HG03066 (cell line): ENCODE measurements around the gene EMILIN1.
"Not testable (repeated sequence)": the region's sequence is repeated elsewhere in the genome, so short reads cannot be mapped to it uniquely, and the experiment has no call there.

Experiments
- ATAC-seq: cut with Tn5 transposase; IDR thresholded peaks from one replicate; pipeline ENCODE4 v1.9.1; 2021; ENCODE audit warnings: low read depth; ENCODE audit not compliant: unreplicated experiment

The EMILIN1 gene

DNA sequence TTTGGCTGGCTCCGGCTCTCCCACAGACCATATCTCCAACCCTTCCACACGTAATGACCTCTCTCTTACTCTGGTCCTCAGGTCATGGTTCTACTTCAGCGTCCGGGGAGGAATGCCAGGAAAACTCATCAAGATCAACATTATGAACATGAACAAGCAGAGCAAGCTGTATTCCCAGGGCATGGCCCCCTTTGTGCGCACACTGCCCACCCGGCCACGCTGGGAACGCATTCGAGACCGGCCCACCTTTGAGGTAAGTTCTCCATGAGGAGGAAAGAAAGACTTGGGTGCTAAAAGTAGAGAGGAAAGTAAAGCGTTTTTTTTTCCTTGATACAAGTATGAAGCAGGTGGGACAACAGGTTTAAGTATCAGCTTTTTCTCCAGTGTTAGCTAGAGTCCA lies 25.1 kb upstream of the EMILIN1 start:
- no peak for ATAC-seq

DNA sequence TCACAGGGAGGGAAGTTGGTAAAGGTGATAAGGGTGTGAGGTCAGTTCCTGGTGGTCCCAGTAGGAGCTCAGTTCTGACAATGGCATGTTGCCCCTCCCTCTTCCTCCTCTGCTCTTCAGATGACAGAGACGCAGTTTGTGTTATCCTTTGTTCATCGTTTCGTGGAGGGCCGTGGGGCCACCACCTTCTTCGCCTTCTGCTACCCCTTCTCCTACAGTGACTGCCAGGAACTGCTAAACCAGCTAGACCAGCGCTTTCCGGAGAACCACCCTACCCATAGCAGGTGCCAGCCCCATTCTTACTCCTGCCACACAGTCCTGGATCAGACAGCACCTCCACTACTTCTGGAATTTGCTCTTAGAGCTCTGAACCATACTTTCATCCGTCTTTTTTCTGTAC lies 24.6 kb upstream of the EMILIN1 start:
- no peak for ATAC-seq

DNA sequence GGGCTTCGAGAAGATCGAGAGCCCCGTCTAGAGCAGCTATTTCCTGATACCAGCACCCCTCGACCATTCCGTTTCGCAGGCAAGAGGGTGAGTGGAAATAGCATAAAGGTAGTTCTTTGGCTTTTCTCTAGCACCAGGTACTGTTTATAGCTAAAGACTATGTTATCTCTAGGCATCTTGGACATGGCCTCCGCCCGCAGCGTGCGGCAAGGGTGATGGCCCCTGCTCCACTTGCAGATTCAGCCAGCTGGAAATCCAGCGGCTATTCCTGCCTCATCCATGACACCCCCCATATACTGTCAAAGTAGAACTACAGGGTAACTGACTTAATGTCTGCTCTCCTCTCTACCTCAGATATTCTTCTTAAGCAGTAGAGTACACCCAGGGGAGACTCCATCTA lies 23.7 kb upstream of the EMILIN1 start:
- ATAC-seq: no peak

DNA sequence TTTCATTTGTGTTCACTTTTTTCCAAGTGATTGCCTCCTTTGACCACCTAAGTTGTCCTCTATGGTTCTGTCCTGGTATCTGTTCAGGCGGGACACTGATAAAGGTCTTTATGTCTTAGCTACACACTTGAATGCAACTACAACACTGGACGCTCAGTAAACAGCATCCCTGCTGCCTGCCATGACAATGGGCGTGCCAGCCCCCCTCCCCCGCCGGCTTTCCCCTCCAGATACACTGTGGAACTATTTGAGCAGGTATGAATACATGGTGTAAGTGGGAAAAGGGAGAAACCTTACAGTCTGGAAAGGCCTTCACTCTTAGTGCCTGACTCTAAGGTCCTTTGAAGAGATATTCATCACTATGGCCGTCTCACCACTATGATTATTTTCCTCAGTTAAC lies 21.2 kb upstream of the EMILIN1 start:
- ATAC-seq: no peak

DNA sequence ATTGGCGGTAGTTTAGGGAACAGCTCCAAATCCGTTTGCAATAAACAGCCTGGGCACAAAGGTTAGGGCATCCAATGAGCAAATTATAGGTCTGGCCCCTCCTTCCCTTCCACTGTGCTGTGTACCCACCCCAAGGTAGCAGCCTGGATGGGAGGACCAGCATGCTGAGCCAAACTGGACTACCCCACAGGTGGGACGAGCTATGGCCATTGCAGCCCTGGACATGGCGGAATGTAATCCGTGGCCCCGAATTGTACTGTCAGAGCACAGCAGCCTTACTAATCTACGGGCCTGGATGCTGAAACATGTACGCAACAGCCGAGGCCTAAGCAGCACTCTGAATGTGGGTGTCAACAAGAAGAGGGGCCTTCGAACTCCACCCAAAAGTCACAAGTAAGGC lies 20.2 kb upstream of the EMILIN1 start:
- ATAC-seq: no peak

DNA sequence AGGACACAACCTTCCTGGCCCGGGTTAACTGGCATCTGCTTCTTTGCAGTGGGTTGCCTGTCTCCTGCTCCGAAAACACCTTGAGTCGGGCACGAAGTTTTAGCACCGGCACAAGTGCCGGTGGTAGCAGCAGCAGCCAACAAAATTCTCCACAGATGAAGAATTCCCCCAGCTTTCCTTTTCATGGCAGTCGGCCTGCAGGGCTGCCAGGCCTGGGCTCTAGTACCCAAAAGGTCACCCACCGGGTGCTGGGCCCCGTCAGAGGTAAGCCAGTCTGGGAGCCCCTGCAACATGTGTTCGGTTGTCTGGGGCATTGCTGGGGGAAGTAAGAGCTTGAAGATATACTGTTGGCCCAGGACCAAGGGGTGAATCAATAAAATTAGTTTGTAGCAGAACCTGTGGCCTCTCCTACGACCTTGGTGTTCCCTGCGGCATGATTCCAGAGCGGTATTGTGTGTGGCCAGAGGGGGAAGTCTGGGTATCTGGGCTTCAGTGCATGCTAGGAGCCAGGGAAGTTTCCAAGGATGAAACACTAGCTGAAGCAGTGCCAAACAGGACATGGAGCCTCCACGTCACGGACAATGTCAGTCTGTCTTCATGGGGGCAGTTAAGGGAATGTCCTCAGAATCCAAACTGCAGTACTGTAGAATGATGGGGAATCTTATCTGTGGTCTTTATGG lies 19.1 kb upstream of the EMILIN1 start:
- ATAC-seq: no peak

DNA sequence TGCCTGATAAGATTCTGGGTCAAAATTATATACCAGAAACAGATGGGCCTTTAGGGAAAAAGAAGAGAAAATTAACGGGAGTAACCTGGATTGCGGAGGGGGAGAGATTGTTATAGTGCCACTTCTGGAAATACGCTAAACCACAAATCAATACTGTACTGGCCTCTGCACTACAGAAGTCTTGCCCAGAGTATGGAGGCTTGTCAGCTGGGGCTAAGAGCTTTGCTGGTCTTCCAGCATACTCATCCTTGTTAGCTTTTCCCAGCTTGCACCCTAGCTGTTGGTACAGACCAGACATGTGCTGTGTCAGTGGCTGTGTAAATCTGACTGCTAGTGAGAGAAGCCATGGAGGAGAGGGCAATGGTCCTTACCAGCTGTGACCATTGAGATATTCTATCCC lies 18.1 kb upstream of the EMILIN1 start:
- ATAC-seq: no peak

DNA sequence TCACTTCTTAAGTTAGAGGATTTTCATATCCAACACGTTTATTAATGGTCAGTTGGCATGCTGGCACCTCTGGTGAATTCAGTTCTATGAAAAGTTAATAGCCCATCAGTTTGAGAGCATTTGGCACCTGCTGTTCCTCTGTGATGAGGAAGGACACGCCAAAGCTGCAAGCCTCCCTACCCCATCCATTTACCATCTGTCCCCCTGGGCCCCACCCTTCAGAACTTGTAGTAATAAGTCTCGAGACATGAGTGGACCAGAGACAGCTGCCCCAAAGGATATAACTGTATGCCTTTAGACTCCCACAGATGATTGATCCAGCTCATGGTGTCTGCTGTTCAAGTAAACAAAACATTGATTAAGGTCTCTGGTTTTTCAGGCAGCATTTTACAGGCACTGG lies 13.3 kb upstream of the EMILIN1 start:
- no peak for ATAC-seq

DNA sequence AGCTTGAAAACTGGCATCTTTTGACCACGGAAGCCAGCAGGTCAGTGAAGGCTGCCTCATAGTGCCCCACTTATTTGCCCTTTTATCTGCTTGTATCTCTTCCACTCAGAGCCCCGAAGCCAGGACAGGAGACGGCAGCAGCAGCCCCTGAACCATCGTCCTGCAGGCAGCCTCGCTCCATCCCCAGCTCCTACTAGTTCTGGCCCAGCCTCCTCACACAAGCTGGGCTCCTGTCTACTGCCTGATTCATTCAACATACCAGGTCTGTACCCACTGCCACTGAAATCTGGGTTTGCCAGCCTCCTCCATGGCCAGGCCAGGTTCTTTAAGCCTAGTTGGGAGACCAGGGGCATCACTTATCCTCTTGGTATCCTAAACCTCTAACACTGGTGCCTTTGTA lies 11.0 kb upstream of the EMILIN1 start:
- no peak for ATAC-seq

DNA sequence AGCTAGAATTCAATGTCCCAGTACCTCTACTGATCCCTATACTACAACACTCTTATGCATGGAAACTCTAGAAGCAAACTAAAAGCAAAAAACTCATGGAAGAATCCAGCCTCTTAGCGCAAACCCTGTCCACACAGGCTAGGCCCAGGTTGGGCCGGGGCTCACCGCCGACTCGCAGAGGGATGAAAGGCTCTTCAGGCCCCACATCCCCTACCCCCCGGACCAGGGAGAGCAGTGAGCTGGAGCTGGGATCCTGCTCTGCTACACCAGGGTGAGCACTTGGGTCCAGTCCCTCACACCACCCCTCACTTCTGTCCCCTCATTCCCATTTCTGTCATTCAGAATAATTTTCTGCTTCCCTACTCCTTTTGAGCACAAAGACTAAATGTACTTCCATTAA lies 9.0 kb upstream of the EMILIN1 start:
- ATAC-seq: no peak

DNA sequence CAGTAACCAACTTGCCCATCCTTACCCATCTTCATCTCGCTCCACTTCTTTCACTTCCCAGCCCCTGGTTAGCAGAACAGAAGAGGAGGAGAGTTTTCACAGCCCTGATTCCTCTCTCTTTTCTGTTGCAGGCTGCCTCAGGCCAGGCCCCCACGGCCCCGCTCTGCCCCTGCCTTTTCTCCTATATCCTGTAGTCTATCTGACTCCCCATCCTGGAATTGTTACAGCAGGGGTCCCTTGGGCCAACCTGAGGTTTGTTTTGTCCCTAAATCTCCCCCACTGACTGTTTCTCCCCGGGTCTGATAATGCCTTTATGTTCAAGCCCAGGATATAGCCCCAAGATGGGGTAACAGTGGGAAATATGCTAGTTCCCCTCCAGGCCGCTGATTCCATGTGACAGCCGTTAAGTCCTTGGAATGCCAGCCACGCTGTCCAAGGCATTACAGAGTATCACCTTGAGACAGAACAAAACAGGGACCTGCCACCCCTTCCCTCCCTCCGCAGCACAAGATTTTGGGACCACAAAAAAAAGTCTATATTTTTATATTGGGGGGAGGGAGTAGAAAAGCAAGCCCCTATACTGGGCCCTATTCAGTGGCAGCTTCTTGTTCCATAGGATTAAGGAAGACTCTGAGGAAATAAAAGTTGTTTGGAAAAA lies 8.3 kb upstream of the EMILIN1 start:
- ATAC-seq: no peak

DNA sequence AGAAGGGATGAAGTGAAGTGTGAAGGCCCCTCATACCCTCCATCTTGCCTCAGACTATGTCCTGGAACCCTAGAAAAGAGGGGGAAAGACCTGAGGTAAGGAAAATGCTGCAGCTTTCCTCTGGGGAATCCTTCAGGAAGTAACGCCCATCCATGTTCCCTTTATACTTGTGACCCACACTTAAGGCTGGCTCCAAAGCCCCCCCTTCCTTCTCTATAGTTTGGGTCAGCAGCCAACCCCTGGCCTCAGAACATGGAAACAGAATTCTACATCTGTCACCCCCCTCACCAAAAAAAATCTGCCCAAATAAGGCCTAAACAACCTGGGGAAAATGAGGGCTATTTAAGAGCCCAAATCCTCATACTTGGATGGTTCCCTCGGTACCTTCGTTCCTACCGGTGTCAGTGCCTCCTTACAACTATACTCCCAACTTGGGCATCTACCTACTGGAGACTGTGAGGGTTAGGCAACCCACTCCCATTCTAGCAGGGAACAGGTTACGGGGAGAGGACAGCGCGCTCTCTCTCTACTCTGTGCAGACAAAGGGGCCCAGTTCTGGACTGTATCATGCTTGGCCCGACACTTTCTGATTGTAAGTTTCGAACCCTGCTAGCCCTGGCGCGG lies 7.7 kb upstream of the EMILIN1 start:
- no peak for ATAC-seq

DNA sequence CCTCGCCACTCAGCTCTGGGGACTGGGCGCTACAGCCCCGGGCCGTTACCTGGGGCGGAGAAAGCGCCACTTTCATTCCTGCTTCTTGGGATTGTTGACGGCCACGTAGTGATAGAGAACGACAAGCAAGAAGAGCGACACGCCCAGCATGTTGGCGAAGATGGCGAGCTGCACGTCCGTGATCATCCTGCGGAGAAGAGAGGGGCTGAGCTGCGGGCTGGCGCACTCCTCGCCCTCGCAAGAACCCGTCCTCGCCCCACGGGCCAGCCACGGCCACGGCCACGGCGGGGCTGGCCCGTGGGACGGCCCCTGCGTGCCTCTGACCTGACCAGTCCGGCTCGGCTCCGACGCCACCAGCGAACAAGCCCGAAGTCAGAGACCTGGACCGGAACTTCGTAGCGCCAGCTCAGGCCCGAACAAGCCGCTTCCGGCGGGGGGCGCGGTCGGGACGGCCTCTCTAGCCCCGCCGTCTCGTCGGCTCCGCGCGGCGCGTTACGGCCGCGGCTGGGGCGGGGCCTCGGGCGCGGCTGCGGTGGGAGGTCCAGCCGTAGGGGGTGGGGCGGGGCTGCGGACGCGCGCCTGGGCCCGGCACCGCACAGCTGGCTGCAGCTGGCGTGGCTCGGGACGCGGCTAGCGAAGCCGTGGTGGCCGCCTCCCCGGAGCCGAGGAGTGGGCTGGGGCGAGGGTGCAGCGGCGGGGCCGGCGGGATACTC lies 7.0 kb upstream of the EMILIN1 start, which contains the start of gene OST4:
OST4 (minus strand) TSS at position 378 of the 713 bp plus-strand sequence.
- ATAC-seq: peak; percentile 75

DNA sequence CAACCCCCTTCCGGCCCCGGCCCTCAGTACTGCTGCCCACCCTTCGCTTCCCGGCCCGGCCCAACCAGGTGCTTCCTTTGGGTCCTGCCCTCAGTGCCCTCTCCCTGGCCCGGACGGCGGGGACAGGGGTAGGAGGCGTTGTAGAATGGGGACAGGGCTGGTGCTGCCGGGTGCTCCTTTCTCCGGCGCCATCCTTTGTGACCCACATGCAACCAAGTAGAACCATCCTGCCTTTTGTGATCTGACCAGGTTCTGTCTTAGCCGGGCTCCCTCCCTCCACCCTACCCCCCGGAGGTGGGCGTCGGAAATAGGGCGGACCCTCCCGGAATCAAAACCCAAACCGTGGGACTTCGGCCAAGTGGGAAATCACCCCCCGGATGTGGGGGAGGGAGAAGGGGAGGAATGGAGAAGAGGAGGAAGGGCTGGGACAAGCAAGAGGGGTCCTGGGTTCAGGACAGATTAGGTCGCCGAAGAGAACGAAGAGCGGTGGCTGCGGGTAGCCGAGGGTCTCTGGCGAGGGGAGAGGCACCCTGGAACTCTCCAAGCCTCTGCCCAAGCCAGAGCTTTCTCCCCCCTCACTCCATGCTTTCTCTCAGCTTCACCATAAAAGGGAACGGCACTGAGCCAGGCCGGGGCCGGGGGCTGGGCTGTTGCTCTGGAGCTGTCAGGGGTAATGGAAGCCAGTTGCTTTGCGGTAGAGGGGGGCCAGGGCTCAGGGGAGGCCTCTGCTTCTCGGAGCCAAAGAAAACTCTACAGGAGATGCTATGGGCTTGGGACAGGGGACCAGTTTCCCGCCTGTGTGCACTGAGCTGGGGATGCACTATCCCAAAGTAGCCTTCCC lies 6.2 kb upstream of the EMILIN1 start:
- peak; percentile 31 for ATAC-seq

DNA sequence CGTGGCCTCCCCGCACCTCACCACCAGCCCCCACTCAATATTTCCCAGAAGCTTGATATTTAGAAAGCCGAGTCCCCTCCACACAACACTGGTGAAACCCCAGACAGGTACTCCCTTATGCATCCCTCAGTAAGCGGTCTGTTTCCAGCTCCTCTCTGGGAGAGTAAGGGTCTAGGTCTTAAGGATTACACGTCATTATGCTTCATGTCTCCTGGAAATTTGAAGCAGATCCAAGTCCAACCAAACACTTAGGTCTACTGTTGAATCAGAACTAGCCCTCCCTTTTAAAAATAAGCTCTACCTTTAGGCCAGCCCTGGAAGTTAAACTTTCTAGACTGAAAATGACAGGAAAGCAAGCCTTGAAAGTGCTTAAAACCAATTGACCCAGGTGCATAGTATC lies 5.5 kb upstream of the EMILIN1 start:
- no peak for ATAC-seq

DNA sequence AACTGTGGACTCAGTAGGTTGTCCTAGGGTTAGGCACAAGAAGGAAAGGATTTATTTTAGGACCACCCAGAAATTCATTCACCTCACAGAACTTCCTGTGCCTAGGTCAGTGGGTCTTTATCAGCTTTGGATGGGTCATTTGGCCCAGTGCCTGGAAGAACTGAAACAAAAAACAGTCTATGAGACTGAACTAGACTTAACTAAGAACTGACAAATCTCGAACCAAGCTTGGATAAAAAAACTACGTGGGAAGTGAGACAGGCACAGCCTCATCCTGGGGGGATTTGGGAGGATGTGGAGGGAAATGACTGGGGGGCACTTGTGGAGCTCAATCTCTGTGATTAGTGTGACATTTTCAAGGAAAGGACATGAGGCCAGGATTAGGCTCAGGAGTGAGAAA lies 4.6 kb upstream of the EMILIN1 start:
- ATAC-seq: no peak

DNA sequence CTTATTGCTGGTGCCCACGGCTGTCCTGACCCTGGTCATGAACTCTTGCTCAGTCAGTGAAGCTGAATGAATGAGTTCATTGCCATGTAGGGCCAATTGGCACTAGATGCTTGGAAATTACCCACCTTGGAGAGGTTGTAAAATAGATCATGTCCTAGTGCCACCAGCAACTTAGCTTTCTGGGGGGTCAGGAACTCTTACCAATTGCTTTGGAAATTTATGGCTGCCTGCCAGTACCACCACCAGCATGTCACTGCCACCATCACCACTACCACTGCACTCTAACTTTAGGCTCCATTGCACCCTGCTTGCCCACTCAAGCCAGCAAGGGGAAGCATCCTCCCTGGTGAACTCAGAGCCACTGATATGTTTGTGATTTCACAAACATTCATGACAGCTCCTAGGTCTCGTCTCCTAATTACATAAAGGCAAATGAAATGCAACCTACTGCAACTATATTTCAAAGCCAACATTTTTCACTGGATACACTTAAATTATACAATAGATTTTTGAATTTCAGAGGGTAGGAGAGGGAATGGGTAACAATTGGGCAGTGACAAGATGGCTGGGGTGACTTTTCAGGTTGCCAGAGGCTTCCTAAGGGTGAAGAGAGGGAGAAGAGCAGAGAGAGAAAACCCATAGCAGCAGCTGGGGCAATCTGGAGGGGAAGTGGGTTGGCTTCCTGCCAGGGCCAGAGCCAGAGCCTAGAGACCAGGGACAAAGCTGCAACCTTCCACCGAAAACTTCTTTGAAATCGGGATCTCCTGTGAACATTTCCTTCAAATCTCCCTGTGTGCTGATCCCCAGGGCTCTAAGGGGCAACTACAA lies 3.5 kb upstream of the EMILIN1 start:
- no peak for ATAC-seq

DNA sequence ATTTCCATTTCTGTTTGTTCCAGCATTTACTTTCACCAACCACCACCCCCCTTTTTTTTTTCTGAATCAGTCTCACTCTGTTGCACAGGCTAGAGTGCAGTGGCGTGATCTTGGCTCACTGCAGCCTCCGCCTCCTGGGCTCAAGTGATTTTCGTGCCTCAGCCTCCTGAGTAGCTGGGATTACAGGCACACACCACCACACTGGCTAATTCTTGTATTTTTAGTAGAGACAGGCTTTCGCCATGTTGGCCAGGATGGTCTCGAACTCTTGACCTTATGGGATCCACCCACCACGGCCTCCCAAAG lies 2.9 kb upstream of the EMILIN1 start:
- ATAC-seq: not testable (repeated sequence)

DNA sequence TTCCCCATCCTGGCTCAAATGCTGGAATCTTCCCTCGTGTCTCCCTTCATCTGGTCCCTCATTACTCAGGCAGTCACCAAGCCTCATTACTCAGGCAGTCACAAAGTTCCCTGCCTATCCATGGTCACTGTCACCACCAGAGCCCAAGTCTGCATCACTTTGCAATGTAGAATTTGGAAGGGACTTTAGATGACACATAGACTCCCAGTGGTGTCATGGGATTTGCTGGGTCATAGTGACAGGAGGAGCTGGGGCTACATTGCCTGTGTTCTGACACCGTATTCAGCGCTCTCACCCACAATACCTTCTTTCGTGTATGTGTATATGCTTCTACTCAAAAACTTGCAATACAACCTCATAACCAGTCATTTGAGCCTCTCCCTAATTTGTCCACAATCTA lies 2.1 kb upstream of the EMILIN1 start:
- ATAC-seq: no peak

DNA sequence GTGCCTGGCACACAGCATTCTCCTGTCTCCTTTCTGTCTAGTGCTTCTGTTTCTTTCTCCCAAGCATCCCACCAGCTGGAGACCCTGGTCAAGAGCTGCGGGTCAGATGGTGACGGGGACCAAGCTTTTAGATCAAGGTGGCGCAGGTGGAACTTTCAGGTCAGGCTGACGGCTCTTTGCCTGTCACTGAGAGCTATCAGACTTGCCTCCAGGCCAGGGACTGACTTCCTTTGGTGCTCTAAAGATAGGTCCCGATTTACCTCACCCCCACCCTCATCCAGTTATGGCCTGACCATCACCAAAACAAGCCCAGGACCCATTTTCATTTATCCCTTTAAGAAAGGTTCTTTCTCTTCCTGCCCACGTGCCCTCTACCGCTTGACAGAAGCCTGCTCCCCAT lies 1.2 kb upstream of the EMILIN1 start:
- no peak for ATAC-seq
